Stimulated activated CD4-positive, alpha-beta T cell treated with anti-CD3 and anti-CD28 coated beads, Interleukin-1b, Interleukin-23, amount 100 ng/mL, for 48 hours (primary cell): Measurements from ENCODE around the gene TGM2.

Experiments used
- DNase-seq: peaks from one replicate; pipeline ENCODE4 v3.0.0-alpha.2; 2020

The TGM2 gene

GRCh38 chr20:38173237-38174156 lies 8.4 kb upstream of the TGM2 start:
- no peak for DNase-seq

GRCh38 chr20:38172408-38172807 lies 7.3 kb upstream of the TGM2 start:
- DNase-seq, result no peak

GRCh38 chr20:38171675-38172043 lies 6.6 kb upstream of the TGM2 start:
- no peak for DNase-seq

- no peak for DNase-seq
Measured at GRCh38 chr20:38170826-38171674, 6.0 kb upstream of the TGM2 start.

- no peak for DNase-seq
Measured at GRCh38 chr20:38170219-38170825, 5.3 kb upstream of the TGM2 start.

GRCh38 chr20:38169636-38170193 lies 4.6 kb upstream of the TGM2 start:
- no peak for DNase-seq

- DNase-seq, result no peak
Measured at GRCh38 chr20:38168791-38169589, 3.9 kb upstream of the TGM2 start.

- DNase-seq, result peak; percentile 13
Measured at GRCh38 chr20:38167851-38168760, 3.0 kb upstream of the TGM2 start.

GRCh38 chr20:38167328-38167850 lies 2.3 kb upstream of the TGM2 start:
- no peak for DNase-seq

- DNase-seq, result no peak
Measured at GRCh38 chr20:38166703-38167233, 1.7 kb upstream of the TGM2 start.

- DNase-seq, result no peak
Measured at GRCh38 chr20:38165966-38166702, 1.1 kb upstream of the TGM2 start.

- no peak for DNase-seq
Measured at GRCh38 chr20:38164624-38165088, 414 bp downstream of the TGM2 start.

- no peak for DNase-seq
Measured at GRCh38 chr20:38164069-38164468, 1.0 kb downstream of the TGM2 start.

- DNase-seq, result no peak
Measured at GRCh38 chr20:38162878-38163875, 1.9 kb downstream of the TGM2 start.

- DNase-seq, result no peak
Measured at GRCh38 chr20:38162149-38162548, 2.9 kb downstream of the TGM2 start.

GRCh38 chr20:38161412-38161774 lies 3.7 kb downstream of the TGM2 start:
- no peak for DNase-seq

- no peak for DNase-seq
Measured at GRCh38 chr20:38159957-38160756, 4.9 kb downstream of the TGM2 start.

- no peak for DNase-seq
Measured at GRCh38 chr20:38159566-38159956, 5.5 kb downstream of the TGM2 start.
